Skin epidermis (tissue), 12 donors: Measurements from ENCODE around the gene CENPX.

Experiments
- H3K27ac ChIP-seq, 21 experiments: fragments of 200-600 bp; sonication (generic) in 11 of 21; one replicate each; pipeline ENCODE4 v1.5.0; 2020; ENCODE audit warnings: mild to moderate bottlenecking in 3 of 21, inconsistent platforms in 2 of 21, moderate library complexity in 2 of 21
- H3K4me3 ChIP-seq, 7 experiments: fragments of 200-600 bp; sonication (generic) in 2 of 7; one replicate each; pipeline ENCODE4 v1.5.0; 2020; ENCODE audit warnings: inconsistent platforms in 2 of 7, mild to moderate bottlenecking in 2 of 7, moderate library complexity in 1 of 7

The CENPX gene

DNA sequence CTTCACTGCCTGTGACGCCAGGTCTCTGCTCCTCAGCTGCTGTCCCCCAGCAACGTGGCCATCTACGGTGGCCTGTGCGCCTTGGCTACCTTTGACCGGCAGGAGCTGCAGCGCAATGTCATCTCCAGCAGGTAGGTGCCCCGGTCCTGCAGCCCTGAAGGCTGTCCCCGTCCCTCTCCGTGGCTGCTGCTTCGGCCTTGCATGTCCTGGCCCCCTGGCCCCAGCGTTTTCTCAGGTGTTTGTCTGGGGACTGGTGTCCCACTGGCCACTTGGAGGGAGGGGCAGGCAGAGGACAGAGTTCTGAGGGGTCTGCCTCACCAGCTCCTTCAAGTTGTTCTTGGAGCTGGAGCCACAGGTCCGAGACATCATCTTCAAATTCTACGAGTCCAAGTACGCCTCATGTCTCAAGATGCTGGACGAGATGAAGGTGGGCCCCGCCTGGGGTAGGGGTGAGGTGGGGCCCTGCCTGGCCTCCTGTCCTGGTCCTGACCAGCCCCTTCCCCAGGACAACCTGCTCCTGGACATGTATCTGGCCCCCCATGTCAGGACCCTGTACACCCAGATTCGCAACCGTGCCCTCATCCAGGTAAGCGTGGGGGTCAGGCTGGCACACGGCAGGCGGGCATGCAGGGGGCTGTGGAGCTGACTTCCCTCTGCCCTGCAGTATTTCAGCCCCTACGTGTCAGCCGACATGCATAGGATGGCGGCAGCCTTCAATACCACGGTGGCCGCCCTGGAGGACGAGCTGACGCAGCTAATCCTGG is 33.5 kb upstream of the CENPX start:
- no peak overlapping the region for H3K27ac ChIP-seq
- no peak overlapping the region for H3K4me3 ChIP-seq

DNA sequence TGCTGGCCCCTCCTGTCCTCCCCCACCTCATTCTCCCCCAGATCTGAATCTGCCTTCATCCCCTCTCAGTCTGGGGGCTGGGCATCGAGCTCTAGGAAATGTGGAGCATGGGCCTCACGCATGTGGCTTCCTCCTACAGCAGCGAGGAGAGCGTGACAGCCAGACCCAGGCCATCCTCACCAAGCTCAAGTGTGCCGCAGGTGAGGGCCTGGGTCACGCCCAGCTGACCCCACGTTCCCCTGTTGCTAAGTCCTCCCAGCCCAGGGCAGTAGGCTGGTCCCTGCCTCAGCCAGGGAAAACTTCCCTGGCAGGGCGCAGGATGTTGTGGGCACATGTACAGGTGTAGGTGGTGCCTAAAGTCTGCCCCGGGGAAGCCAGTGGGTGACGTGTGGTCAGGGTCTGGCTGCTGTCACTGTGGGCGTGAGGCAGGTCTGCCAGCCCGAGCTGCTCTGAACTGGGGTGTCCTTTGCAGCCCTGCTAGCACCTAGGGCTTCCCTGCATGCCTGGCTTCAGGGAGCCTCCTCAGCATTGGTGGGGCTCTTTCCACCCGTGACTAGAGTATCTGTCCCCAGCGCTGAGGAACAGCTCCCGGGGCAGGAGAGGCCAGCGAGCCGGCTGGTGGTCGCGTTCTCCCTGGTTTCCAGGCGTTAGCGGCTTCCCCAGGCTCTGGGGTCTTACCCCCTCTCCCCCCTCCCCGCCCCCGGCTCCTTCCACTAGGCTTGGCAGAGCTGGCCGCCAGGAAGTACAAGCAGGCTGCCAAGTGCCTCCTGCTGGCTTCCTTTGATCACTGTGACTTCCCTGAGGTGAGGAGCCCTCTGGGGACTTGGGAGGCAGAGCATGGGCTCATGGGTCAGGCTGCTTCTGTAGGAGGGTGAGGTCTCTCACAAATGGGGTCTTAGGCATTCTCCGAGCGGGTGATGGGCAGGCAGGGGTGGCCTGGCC is 32.6 kb upstream of the CENPX start:
- no peak overlapping the region for H3K4me3 ChIP-seq
- no peak overlapping the region for H3K27ac ChIP-seq

DNA sequence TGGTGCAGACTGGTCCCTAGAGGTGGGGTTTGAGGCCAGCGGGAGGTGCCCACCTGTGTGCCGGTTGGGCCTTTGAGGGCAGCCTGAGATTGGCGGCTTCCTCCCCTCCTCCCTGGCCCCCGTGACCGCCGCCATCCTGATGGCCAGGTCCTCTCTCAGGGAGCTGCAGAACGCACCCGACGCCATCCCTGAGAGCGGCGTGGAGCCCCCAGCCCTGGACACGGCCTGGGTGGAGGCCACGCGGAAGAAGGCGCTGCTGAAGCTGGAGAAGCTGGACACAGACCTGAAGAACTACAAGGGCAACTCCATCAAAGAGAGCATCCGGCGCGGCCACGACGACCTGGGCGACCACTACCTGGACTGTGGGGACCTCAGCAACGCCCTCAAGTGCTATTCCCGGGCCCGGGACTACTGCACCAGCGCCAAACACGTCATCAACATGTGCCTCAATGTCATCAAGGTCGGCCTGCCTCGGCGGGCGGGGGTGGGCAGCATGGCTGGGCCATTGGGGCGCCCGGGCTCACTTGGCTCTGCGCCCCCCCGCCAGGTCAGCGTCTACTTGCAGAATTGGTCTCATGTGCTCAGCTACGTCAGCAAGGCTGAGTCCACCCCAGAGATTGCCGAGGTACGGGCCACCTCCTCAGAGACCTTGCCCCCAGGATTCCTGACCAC is 31.8 kb upstream of the CENPX start:
- Histone ChIP-seq H3K4me3 (no peak overlapping the region), H3K27ac (no peak overlapping the region)

DNA sequence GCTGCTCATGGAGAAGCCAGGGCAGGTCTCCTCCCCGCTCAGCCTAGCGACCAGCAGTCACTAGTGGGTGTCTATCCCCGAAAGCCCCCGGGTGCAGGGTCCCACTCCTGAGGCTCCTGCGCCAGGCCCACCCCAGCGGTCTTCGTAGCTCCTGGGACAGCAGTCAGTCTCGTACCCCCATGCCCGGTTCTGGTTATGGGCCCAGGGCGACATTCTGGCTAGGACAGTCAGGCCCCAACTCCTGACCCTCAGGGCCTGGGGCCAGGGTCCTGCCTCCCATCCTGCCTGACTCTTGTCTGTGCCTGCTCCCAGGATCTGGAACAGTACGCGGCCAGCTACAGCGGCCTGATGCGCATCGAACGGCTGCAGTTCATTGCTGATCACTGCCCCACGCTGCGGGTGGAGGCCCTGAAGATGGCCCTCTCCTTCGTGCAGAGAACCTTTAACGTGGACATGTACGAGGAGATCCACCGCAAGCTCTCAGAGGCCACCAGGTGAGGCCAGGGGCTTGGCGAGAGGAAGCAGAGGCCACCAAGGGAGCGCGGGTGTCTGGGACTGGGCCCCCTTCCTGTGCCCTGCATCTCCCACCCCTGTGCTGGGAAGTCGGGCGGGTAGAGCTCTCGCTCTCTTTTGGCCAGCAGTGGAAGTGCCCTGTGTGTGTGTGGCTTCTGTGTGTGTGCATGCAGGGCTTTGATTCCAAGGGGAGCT is 31.0 kb upstream of the CENPX start:
- H3K27ac ChIP-seq, result no peak overlapping the region
- H3K4me3 ChIP-seq, result no peak overlapping the region

DNA sequence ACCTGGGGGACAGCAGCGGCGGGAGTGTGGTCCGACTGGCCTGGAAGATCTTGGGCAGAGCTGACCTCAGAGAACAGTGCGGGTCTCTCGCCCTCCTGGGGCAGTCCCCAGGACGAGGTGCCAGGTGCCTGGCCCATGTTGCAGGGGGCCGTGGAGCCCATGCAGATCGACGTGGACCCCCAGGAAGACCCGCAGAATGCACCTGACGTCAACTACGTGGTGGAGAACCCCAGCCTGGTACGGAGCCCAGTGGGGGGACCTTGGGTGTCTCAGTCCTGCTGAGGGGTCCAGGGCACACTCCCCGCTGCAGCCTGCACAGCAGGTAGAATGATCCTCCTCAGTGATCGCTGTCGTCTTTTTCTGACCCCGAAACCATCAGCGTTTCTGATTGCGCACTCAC is 30.5 kb upstream of the CENPX start:
- peak overlapping the region in 4 of 7 experiments; percentile 67 to 88 (median 76) for H3K4me3 ChIP-seq
- H3K27ac ChIP-seq, result peak overlapping the region in 3 of 21 experiments; percentile 82 to 89 (median 88)

DNA sequence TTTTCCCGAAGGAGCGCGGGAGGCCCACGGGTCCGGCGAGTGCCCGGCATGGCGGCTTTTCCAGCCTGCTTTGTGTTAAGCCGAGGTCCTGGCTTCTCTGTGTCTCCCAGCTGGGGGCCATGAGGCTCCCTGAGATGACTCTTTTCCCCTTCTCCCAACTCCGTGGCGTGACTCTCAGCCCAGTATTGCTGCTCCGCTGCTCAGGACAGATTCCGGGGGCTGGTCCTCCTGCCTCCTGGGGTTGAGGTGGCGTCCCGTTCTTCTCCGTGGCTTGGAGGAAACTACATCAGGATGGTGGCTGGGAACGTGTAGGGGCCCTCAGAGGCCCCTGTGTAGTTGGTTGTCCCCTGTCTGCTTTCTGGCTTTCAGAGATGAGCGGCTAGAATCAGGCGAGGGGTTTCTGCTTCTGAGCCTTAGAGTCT is 30.0 kb upstream of the CENPX start:
- peak overlapping the region in 17 of 21 experiments; percentile 9 to 89 (median 81) for H3K27ac ChIP-seq
- peak overlapping the region; percentile 65 to 88 (median 78) for H3K4me3 ChIP-seq

DNA sequence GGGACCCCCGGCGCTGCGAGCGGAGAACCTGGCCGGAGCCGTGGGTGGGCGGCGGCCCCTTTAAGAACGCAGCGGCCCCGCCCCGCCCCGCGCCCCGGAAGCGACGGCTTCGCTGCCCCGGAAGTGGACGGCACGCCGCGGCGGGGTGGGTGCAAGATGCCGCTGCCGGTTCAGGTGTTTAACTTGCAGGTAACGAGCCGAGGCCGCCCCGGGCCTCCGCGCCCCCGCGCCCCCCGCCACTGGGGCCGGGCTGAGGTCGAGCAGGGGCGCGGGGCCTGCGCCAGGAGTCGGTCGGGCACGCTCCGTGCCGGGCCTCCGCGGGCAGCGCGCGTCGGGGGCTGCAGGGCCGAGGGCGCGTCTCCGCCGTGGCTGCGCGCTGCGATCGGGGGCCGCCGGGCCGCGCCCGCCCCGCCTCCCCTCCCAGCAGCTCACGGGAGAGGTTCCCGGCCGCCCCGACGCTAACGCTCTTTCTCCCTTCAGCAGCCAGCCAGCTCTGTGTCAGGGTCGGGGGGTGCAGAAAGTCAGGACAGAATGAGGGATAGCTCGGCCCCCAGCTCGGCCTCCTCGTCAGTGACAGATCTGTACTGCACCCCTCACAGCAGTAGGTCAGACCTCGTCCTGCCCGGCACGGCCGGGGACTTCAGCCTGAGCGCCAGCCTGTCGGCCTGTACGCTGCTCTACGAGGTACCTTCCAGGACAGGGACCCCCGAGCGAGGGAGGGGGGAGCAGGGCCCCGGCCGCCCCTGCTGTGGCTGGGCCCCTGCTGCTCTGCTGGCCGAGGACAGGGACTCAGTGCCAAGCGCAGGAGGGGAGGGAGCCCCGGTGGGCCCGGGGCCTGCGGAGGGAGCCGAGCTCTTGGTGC is 29.3 kb upstream of the CENPX start, which contains the start of the genes GPS1 and RFNG:
Gene GPS1 (plus strand): TSS at position 123 of the 862 bp plus-strand sequence. CDS start 34 bp downstream, at position 157.
Gene RFNG (minus strand): TSS at position 36 of the 862 bp plus-strand sequence. CDS start 45 bp downstream, outside the sequence.
- Histone ChIP-seq H3K27ac (peak within 1 kb of the TSS; percentile 37 to 91 (median 81)), H3K4me3 (peak within 1 kb of the TSS; percentile 65 to 88 (median 78))

DNA sequence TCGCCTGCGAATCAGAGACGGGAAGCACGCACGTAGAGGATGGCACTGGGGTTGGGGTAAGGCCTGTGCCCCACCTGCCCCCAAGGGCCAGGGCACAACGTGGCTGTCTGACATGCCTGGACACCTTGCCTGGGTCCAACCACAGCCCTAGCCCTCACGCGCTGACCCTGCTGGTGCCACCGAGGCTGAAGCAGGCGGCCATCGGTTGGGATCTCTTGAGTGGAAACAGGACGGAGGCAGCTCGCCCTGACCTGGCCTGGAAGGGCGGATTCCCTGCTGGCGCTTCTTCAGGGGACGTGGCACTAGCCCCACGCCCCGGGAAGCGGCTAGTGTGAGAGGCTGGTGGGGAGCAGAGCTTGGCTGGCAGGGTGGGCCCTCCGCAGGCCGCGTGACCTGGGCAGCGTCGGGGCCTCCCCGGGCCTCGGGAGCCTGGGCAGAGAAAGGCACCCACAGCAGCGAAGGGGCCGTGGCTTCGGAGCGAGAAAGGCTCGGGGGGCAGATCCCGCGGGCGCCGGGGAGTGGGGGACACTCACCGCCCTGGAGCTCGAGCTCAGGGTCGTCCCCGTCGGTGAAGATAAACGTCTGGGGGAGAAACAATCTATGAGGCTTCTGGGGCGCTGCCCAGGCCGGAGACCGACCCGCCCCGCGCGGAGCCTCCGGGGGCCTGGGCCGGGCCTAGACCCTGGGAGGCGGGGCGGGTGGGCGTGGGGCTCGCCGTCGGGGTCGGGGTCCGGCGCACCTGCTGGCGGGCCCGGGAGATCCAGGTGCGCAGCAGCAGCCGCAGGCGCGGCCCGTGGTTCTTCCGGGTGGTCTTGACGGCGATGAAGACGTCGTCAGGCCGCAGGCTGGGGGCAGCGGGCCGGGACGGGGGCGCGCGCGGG is 28.3 kb upstream of the CENPX start:
- Histone ChIP-seq H3K4me3 (peak overlapping the region; percentile 65 to 88 (median 78)), H3K27ac (peak overlapping the region; percentile 37 to 91 (median 81))

DNA sequence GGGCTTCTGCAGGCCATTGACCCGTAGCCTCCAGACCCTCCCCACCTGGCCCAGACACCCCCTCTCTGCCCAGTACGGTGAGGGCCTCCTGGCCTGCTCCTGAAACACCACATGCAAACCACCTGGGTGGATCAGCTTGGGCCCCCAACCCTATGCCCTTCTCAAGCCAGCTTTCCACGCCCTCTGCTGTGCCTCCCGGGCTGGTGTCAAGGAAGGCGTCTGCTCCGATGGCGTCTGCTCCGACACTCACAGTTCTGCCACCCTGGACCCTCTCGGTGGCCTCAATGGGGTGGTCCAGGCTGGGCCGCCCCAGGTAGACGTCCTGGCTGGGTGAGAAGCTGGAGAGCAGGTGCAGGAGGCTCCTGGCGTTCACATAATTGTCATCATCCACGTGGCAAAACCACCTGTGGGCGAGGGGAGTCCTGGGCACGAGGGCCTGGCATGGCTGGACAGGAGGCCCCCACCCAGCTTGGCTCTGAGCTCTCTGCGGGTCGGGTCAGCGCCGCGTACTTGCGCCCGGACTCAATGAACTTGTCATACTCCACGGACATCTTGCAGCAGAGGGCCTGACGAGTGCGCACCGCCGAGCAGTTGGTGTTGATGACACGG is 27.6 kb upstream of the CENPX start:
- peak overlapping the region in 13 of 21 experiments; percentile 55 to 91 (median 82) for H3K27ac ChIP-seq

DNA sequence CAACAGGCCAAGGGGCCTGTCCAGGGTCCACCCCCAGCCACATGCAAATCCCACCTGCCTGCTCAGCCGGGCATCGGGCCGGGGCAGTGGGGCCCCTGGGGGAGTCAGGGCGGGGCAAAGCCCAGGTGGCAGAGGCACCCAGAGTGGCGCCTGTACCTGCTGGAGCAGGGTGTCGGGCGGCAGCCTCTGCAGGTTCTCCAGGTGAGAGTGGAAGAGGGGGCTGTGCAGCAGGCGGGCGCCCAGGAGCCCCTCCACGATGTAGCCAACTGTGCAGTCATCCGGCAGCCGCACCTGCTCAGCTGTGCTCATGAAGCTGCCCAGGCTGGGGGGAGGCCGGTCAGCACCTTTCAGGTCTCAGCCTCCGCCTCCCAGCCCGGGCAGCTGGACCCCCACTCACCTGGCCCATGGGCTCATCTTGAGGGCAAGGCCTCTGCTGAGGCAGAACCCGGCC is 26.9 kb upstream of the CENPX start:
- Histone ChIP-seq H3K4me3 (no peak overlapping the region), H3K27ac (no peak overlapping the region)

More for the DNA sequence above, 27.6 kb upstream of the CENPX start:
- peak overlapping the region in 5 of 7 experiments; percentile 67 to 88 (median 83) for H3K4me3 ChIP-seq

DNA sequence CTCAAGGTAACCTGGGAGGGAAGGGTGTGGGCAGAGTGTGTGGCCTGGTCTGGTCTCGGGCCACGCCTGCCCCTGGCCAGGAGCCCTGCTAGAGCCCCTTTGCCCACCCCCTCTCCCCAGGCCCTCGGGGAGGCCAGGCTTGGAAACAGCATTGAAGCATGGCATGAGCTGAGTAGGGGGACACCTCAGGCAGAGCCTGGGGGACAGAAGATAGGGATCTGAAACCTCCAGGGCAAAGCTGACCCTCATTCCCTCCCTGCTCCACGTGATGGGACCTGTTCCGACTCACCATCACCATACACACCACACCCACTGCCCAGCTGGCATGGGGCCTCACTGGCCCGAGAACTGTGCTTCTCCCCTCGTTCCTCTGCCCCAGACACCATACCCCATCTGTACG is 26.4 kb upstream of the CENPX start:
- Histone ChIP-seq H3K4me3 (no peak overlapping the region), H3K27ac (no peak overlapping the region)

DNA sequence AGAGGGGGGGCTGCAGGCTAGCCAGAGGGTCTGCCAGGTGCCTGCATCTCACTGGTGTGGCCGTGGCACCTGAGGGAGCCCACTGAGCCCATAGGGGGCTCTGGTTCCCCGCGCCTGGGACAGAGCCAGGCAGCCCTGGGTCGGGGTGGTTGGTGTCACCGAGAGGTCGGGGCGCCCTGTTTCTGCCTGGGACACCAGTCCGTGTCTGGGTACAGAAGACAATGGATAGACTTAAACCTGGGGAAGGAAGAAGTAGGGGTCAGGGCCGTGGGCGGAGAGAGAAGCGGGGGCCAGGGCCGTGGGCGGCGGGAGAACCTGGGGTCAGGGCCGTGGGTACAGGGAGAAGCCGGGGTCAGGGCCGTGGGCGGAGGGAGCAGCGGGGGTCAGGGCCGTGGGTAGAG is 25.9 kb upstream of the CENPX start:
- no peak overlapping the region for H3K27ac ChIP-seq
- no peak overlapping the region for H3K4me3 ChIP-seq

DNA sequence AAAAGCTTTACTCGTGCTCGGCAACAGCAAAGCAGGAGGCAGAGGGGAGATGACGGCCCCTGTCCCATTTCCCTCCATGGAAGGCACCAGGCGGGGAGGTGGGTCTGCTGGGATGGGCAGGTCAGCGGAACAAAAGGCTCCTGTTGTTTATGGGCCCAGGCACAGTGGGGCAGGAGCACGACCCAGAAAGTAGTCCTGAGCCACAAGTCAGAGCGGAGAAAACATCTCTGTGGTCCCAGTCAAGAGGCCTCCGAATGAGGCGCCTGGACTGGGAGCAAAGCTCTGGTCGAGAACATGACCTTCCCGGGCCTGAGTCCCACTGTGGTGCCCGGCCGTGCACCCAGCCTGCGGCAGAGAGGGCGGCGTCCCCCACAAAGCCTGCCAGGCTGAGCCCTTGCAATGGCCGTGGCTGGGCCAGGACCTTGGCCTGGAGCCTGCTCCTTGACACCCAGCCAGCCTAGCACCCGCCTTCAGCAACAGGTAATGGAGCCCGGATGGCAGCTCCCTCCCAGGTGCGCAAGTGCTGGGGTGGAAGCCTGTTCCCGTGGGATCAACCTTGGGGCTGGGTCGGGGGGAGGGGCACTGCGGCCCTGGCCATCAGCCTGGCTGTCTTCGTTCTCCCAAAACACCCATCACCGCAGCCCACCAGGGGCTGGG is 25.4 kb upstream of the CENPX start:
- H3K27ac ChIP-seq, result no peak overlapping the region

DNA sequence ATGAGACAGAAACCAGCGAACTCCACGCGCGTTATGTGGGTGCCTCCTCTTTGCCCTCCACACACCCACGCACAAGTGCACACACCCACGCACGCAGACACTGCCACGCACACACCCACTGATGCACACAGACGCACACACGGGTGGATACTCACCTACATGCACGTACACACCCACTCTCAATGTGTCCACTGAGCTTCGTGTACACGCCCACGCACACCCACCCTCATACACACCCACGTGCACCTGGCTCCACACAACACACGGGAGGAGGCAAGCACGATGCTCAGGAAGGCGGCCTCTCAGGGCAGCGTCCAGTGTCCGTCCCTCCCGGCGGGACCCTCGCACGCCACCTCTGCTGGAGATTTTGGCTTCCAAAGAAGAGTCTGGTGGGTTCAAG is 24.7 kb upstream of the CENPX start:
- Histone ChIP-seq H3K4me3 (no peak overlapping the region), H3K27ac (no peak overlapping the region)

More for the DNA sequence above, 25.4 kb upstream of the CENPX start:
- no peak overlapping the region for H3K4me3 ChIP-seq

DNA sequence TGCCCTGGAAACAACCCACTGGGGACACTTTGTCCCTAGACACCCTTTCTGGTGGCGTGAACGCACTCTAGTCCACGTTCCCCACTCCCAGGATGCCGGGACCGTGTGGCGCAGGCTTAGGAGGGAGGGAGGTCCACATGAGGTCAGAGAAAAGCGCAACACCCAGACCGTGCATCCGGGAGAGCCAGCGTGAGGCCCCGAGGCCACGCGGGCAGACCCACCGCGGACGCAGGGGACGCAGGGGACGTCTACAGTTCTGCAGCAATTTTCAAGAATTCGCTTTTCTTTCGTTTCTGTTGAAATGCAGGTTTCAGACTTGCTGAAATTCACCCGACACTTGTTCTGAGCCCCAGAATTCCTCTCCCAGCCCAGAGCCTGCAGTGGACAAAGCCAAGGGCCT is 24.2 kb upstream of the CENPX start:
- Histone ChIP-seq H3K27ac (no peak overlapping the region), H3K4me3 (no peak overlapping the region)

DNA sequence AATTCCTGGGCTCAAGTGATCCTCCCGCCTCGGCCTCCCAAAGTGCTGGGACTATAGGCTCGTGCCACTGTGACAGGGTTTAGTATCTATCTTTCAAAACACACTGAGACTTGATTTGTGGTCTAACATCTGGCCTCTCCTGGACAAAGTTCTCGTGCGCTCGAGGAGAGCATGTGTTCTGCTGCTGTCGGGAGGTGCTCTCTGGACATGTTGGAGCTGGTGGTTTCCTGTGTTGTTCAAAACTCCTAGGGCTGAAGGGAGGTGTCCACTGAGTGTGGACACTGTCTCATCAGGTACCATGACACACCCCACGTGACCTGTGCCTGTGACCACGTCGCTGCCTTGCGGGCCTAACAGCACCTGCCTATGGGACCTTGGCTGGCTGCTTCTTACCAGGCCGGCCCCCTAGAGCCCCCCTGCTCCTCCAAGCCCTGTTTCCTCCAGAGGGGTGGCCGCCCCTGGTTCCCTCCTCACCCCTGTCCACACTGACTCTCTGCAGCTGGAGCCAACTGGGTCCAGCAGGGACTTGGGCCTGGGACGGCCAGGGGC is 23.3 kb upstream of the CENPX start:
- Histone ChIP-seq H3K27ac (no peak overlapping the region), H3K4me3 (no peak overlapping the region)
